ENCODE results near the gene TMEM80. TPM values are rescaled to one million over a fixed set of nuclear protein-coding genes. Genes with fewer than 3 reads are reported as not detected.
A peak's percentile ranks its signal among the peaks of the same experiment; 100 is the strongest.

Gene TMEM80
- total RNA-seq, 1 donor from 2014 or later, result 1.3 TPM

DNA sequence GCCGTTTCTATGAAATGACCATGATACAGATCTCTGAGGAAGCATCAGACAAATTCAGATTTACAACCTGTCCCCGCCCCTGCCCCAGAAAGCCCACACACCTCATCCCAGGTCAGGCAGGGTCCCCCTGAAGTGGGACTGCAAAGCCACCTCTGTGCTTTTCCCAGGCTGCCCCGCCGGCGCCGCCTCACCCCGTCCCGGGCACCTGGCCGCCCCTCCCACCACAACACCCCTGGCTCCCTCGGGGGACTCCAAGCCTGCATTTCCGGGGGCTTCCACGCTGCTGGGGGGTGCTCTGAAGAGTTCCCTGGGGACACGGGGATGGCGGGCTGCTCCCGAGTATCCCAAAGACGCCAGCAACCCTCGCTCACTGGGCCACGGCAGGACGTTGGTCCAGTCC is 35.3 kb upstream of the TMEM80 start:
- Histone ChIP-seq H3K36me3 (peaks cover 35 to 52% of the 10 kb centered on the region in 2 donors), H3K27ac (no peak overlapping the region)

DNA sequence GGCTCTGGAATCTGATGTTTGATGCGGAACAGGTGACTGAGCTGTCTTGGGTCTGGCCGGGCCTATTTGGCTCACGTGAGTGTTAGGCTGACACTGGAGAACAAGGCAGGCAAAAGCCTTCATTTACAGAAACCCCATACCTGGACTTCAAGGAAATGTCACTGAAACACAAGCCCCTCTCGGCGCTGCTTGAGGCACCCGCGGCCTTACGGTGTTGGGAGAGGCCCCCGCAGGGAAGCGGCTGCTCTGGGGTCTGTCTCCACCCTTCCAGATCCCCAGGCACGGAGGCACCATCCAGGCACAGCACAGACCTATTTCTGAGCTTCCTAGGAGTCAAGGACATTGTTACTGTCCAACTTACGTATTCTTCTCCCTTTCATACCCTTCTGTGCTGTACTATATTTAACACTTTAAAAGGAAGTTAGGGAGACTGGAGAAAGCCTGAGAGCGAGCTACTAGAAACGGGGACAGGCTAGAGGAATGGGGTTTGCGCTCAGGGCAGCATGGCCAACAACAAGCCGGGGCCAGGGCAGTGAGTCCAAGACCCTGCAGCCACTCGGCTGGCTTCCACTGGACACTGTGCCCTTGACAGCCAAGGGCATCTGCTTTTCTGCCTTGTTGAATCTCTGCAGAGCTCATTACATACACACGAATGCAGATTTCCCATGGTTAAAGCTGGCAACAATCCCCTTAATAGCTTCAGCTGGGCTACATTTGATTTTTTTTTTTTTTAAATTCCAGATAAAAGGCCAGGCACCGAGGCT is 34.8 kb upstream of the TMEM80 start:
- DNase-seq (ENCODE audit: low spot score in 2 of 2), result no peak
- H3K4me3 ChIP-seq, result no peak overlapping the region
- H3K4me1 ChIP-seq, result no peaks in the 10 kb centered on the region
- no peaks in the 10 kb centered on the region for H3K27me3 ChIP-seq
- TF ChIP-seq, protein P1, sequence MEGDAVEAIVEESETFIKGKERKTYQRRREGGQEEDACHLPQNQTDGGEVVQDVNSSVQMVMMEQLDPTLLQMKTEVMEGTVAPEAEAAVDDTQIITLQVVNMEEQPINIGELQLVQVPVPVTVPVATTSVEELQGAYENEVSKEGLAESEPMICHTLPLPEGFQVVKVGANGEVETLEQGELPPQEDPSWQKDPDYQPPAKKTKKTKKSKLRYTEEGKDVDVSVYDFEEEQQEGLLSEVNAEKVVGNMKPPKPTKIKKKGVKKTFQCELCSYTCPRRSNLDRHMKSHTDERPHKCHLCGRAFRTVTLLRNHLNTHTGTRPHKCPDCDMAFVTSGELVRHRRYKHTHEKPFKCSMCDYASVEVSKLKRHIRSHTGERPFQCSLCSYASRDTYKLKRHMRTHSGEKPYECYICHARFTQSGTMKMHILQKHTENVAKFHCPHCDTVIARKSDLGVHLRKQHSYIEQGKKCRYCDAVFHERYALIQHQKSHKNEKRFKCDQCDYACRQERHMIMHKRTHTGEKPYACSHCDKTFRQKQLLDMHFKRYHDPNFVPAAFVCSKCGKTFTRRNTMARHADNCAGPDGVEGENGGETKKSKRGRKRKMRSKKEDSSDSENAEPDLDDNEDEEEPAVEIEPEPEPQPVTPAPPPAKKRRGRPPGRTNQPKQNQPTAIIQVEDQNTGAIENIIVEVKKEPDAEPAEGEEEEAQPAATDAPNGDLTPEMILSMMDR (IDR thresholded peaks at IDR 0.05), result no peak
- H3K27ac ChIP-seq, result no peak overlapping the region
- no peaks in the 10 kb centered on the region for H3K9me3 ChIP-seq
- intact Hi-C loops (cut with DNase I), result no loop called here
- H3K36me3 ChIP-seq, result peaks cover 35 to 58% of the 10 kb centered on the region in 2 donors

More for the DNA sequence above, 35.3 kb upstream of the TMEM80 start:
- TF ChIP-seq, protein P1 (IDR thresholded peaks at IDR 0.05), result no peak
- no peak for DNase-seq (ENCODE audit: low spot score in 2 of 2)
- intact Hi-C loops (cut with DNase I), result no loop called here
- Histone ChIP-seq H3K4me1 (no peaks in the 10 kb centered on the region), H3K27me3 (no peaks in the 10 kb centered on the region), H3K9me3 (no peaks in the 10 kb centered on the region), H3K4me3 (no peak overlapping the region)

DNA sequence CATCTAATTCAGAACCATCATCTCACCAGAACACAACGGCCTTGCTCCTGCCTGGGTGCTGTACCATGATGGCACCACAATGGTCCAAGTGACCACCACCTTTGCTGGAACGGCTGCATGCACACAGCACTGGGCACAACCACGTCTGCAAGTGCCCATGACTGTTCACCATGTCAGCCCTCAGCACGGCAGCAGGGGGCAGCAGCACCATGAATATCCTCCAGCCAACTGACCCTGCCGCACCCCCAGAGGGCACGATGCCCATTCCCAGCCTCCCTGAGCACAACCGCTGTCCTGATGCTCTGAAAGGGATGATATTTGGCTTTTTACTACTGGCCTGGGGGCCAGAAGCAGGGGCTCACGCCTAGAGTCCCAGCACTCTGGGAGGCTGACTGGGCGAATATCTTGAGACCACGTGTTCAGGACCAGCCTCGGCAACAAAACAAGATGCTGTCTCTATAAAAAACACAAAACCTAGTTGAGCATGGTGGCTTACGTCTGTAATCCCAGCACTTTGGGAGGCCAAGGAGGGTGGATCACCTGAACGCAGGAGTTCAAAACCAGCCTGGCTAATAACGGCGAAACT is 32.8 kb upstream of the TMEM80 start:
- no peaks in the 10 kb centered on the region for H3K4me1 ChIP-seq
- DNase-seq (ENCODE audit: low spot score in 2 of 2), result peak in 1 of 2 donors; percentile 78
- H3K27ac ChIP-seq, result no peak overlapping the region
- H3K27me3 ChIP-seq, result no peaks in the 10 kb centered on the region
- intact Hi-C loops (cut with DNase I), result loop anchor here (1.0 kb wide), 2 partner anchors 61 to 66 kb away; no protein-coding TSS in a partner anchor
- H3K36me3 ChIP-seq, result peaks cover 30 to 53% of the 10 kb centered on the region in 2 donors
- H3K9me3 ChIP-seq, result no peaks in the 10 kb centered on the region
- TF ChIP-seq, protein P1 (IDR thresholded peaks at IDR 0.05), result peak; percentile 64 to 81 (median 69)
- H3K4me3 ChIP-seq, result no peak overlapping the region

DNA sequence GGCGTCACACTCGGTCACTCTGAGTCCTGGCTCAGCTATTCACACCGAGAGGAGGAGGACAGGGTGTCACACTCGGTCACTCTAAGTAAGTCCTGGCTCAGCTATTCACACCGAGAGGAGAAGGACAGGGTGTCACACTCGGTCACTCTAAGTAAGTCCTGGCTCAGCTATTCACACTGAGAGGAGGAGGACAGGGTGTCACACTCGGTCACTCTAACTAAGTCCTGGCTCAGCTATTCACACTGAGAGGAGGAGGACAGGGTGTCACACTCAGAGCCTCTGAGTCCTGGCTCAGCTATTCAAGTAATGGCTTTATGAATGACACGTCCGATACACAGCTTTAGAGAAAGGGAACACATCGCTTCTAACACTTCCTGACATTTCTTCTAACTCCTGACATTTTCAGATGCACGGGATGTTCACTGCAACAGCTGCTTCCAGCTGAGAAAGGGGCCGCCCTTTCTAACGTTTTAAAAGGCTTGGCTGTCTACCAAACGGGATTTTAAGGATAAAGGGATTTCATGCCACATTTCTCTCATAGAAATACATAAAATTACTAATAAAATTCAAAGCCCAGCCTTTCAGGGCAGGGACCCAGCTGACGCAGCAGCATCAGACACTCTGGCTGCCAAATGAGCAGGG is 30.4 kb upstream of the TMEM80 start:
- Histone ChIP-seq H3K27me3 (no peaks in the 10 kb centered on the region), H3K4me1 (no peaks in the 10 kb centered on the region), H3K9me3 (no peaks in the 10 kb centered on the region), H3K27ac (no peak overlapping the region), H3K4me3 (no peak overlapping the region), H3K36me3 (peaks cover 19 to 32% of the 10 kb centered on the region in 2 donors)
- intact Hi-C loops (cut with DNase I), result no loop called here
- DNase-seq (ENCODE audit: low spot score in 2 of 2), result no peak
- TF ChIP-seq, protein P1 (IDR thresholded peaks at IDR 0.05), result no peak

DNA sequence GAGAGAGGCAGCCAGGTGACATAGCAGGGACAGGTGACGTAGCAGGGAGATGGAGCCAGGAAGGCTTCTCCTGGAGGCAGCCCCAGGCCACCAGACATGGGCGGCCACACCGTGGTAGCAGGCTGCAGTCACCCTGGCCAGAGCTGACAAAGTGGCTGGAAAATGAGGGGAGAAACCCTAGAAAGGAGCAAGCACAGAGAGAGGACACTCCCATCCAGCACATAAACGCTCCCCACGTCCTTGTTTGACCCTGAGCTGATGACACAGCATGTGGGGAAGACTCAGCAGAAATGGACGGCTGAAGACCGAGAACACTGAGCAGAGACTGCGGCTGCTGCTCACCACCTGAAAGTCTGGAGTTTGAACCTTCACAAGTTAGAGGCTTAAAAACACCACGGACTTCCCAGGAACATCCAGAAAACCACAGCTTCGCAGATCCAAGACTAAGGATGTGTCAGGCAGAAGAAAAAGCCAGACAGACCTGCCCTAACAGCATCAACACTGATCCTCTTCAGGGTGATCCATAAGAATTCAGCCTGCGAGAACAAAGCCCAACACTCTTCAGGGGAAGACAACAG is 29.8 kb upstream of the TMEM80 start:
- no peak overlapping the region for H3K27ac ChIP-seq
- H3K4me1 ChIP-seq, result no peaks in the 10 kb centered on the region
- no peaks in the 10 kb centered on the region for H3K27me3 ChIP-seq
- no peak overlapping the region for H3K4me3 ChIP-seq
- no peak for DNase-seq (ENCODE audit: low spot score in 2 of 2)
- peaks cover 13 to 26% of the 10 kb centered on the region in 2 donors for H3K36me3 ChIP-seq
- TF ChIP-seq, protein P1 (IDR thresholded peaks at IDR 0.05), result no peak
- intact Hi-C loops (cut with DNase I), result no loop called here
- no peaks in the 10 kb centered on the region for H3K9me3 ChIP-seq
